22Rv1 (cell line): Measurements from ENCODE around the gene QSOX2.

Experiments used
- CTCF ChIP-seq: fragments of 450-650 bp; IDR thresholded peaks from 2 replicates; pipeline ENCODE4 v1.5.1; 2017; ENCODE audit warnings: mild to moderate bottlenecking
- ZFX ChIP-seq: fragments of 450-650 bp; IDR thresholded peaks from 2 replicates; pipeline ENCODE4 v1.6.1; 2017; ENCODE audit warnings: antibody characterized with exemption, borderline replicate concordance

- TF ChIP-seq CTCF: no peak
- no peak for TF ChIP-seq ZFX
Measured at GRCh38 chr9:136259836-136260235, 14.2 kb upstream of the QSOX2 start.
